GM12873 (cell line): ENCODE data around the gene ABCA2.

Experiments
- TF ChIP-seq, protein P1 (sequence below): IDR thresholded peaks from 2 replicates; pipeline ENCODE4 v1.5.1; 2012; ENCODE audit warnings: low read depth, mild to moderate bottlenecking, moderate library complexity, low read length, control low read depth; ENCODE audit not compliant: insufficient read depth; ENCODE audit errors: missing control alignments

ABCA2 gene

DNA sequence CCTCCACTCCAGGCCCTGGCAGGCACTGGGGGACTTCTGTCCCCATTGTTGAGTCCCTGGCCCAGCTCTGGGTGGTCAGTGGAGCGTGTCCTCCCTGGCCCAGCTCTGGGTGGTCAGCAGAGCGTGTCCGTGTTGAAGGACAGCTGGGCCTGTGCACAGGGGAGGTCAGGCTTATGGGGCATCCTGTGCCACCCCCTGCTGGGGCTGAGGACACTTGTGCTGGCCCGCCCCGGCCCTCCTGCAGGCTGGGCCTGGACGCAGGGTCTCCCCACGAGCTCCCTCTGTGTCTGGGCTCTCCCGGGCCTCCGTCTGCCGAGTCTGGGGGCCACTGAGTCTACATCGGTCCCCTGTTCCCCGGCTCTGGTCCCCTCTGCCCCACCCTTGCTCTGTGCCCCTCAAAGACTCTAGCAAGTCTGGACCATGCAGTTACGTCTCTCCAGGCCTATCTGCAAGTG is 20.2 kb downstream of the ABCA2 start:
- TF ChIP-seq, protein P1, sequence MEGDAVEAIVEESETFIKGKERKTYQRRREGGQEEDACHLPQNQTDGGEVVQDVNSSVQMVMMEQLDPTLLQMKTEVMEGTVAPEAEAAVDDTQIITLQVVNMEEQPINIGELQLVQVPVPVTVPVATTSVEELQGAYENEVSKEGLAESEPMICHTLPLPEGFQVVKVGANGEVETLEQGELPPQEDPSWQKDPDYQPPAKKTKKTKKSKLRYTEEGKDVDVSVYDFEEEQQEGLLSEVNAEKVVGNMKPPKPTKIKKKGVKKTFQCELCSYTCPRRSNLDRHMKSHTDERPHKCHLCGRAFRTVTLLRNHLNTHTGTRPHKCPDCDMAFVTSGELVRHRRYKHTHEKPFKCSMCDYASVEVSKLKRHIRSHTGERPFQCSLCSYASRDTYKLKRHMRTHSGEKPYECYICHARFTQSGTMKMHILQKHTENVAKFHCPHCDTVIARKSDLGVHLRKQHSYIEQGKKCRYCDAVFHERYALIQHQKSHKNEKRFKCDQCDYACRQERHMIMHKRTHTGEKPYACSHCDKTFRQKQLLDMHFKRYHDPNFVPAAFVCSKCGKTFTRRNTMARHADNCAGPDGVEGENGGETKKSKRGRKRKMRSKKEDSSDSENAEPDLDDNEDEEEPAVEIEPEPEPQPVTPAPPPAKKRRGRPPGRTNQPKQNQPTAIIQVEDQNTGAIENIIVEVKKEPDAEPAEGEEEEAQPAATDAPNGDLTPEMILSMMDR: no peak

DNA sequence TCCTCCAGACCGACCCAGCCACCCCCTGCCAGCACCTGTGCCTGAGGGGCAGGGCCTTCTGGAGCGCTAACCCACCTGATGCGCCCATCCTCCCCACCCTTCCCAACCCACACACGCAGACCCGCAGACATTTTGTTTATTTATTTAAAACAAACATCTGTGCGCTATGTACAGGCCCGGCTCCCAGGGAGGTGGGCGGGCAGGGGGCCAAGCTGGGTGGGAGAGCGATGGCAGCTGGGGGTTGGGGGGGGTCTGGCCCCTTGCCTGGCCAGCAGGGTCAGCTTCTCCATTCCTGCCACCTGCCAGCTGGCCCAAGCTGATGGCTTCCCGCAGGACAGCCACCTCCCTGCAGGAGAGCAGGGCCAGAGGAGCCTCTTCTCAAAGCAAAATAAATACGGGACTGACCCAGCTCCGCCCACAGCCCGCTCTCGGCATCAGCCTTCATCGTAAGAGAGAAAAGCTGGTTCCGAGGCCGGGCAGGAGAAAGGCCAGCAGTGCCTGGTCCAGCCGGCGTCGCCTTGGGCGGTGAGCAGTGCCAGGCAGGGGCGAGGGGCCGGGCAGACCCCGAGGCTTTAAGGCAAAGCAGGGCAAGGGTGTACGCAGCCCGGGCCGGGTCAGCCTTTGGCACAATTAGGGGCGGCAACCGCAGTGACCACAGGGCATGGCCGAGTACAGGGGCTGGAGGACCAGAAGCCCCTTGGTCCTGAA is 20.8 kb downstream of the ABCA2 start:
- TF ChIP-seq, protein P1: no peak

DNA sequence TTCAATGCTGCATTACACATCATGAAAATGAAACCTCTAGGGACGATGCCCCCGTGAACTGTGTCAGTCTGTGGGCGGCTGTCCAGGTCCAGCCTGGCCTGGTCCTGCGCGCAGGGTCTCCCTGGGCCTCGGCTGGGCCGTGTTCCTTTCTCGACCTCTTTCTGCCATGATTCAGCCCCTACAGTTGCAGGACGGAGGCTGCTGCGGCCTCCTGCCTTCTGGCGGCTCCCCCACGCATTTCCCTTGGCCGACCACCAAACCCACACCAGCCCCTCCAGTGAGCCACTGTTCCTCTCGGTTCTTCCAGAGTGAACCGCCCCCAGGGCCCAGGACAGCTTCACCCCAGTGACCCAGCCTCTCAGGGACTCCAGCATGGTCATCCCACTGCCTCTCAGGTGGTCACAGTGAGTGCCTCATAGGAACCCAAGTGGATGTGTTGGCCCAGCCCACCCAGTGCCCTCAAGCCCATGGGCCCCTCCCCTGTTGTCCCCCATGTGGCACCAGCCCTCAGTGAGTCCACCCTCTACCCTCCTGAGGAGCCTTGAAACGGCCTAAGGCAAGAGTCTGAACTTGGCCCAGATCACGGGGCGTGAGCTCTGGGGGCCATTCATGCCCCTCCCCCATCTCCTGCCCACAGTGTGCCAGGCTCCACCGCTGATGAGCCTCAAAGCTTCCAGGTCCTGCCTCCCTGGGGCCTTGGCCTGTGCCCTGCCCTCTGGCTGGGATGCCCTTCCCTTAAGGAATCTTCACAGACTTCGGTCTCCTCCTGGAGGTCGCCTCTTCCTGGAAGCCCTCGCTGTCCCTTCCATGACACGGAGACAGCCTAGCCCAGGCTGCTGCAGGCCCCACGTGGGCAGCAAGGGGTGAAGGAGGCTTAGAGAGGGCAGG is 21.7 kb downstream of the ABCA2 start:
- TF ChIP-seq, protein P1: no peak

GRCh38 chr9:137004285-137004684 is 23.8 kb downstream of the ABCA2 start:
- TF ChIP-seq, protein P1: peak; percentile 42

- TF ChIP-seq, protein P1: no peak
Observed at GRCh38 chr9:137002646-137003041, 25.4 kb downstream of the ABCA2 start.

DNA sequence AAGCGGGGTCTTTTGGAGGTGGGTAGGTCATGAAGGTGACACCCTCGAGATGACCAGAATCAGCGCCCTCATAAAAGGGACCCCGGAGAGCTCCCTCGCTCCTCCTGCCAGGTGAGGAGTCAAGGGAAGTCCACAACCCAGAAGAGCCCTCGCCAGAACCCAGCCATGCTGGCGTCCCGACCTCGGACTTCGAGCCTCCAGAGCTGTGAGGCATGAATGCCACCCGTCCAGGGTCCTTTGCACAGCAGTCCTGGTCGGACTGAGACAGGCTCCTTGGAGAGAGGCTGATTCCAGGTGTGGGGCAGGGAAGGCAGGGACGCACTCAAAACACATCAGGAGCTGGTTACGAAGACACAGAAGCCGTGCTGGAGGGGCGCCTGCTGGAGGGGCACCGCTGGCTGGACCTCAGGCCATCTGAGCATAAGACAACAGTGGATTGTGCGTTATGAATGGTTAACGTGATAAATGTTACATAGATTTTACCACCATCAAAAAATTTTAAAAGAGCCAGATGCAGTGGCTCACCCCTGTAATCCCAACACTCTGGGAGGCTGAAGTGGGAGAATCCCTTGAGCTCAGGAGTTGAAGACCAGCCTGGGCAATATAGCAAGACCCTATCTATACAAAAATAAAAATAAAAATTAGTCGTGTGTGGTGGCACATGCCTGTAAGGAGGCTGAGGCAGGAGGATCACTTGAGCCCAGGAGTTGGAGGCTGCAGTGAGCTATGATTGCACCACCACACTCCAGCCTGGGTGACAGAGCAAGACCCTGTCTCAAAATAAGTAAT is 26.0 kb downstream of the ABCA2 start:
- TF ChIP-seq, protein P1: no peak
